B cell (primary cell): ENCODE data around the gene DDX50. TPM values are rescaled to one million over a fixed set of nuclear protein-coding genes. Genes with fewer than 3 reads are reported as not detected.

Experiments used
- ATAC-seq: fragments of 200-7000 bp; cut with Tn5 transposase; one replicate; pipeline ENCODE4 v1.10.0; 2021; ENCODE audit warnings: low read depth, mild to moderate bottlenecking, moderate number of reproducible peaks, moderate library complexity
- CTCF ChIA-PET: fragments of 350-600 bp; sonication (Branson Sonifier 250); formaldehyde crosslinking; loops from one replicate; lab custom pipeline; 2021; ENCODE audit warnings: antibody characterized with exemption, inconsistent platforms; lab: Charles Lee
- POLR2A ChIA-PET: fragments of 350-600 bp; sonication (Branson Sonifier 250); formaldehyde crosslinking; loops from one replicate; lab custom pipeline; 2021; ENCODE audit warnings: antibody characterized with exemption; lab: Charles Lee
- DNase-seq: peaks from one replicate; pipeline ENCODE4 v3.0.0; 2013
- H2AFZ ChIP-seq: 2 replicates; pipeline ENCODE4 v1.6.1; 2012; ENCODE audit warnings: mild to moderate bottlenecking, low read depth, low read length; ENCODE audit not compliant: insufficient read depth, poor library complexity, severe bottlenecking
- H3K27ac ChIP-seq, 2 donors: 1 replicate in 1 of 2; 2 replicates in 1 of 2; pipeline ENCODE4 v1.5.1; 2012 to 2013; ENCODE audit warnings: low read length in 2 of 2, mild to moderate bottlenecking in 2 of 2, moderate library complexity in 1 of 2
- H3K27me3 ChIP-seq, 4 experiments: fragments of 200-600 bp in 1 of 4; sonication (generic) in 1 of 4; replicated peaks in 1 of 4; 1 replicate in 2 of 4; 2 replicates in 2 of 4; pipeline versions ENCODE4 v1.6.1 to v1.7.0; 2013 to 2016; ENCODE audit warnings: low read length in 3 of 4, mild to moderate bottlenecking in 2 of 4, mixed read lengths in 1 of 4, moderate library complexity in 1 of 4; ENCODE audit not compliant: insufficient read depth in 4 of 4, control insufficient read depth in 3 of 4; ENCODE audit errors: control extremely low read depth in 1 of 4
- H3K36me3 ChIP-seq, 2 experiments: replicated peaks in 1 of 2; 1 replicate in 1 of 2; 2 replicates in 1 of 2; pipeline versions ENCODE4 v1.6.1 to v1.7.1; 2013; ENCODE audit warnings: low read length in 1 of 2; ENCODE audit not compliant: insufficient read depth in 2 of 2, control insufficient read depth in 1 of 2; ENCODE audit errors: control extremely low read depth in 1 of 2, extremely low read depth in 1 of 2
- H3K4me1 ChIP-seq, 2 donors: fragments of 200-600 bp in 1 of 2; sonication (generic) in 1 of 2; 1 replicate in 1 of 2; 2 replicates in 1 of 2; pipeline versions ENCODE4 v1.5.1 to v1.6.1; 2013 to 2017; ENCODE audit warnings: low read length in 2 of 2; ENCODE audit not compliant: control insufficient read depth in 2 of 2, insufficient read depth in 2 of 2
- H3K4me2 ChIP-seq: replicated peaks from 2 replicates; pipeline ENCODE3; 2012; ENCODE audit warnings: mild to moderate bottlenecking, low read depth, low read length; ENCODE audit not compliant: poor library complexity, severe bottlenecking
- H3K4me3 ChIP-seq, 5 experiments: fragments of 200-600 bp in 1 of 5; sonication (generic) in 1 of 5; 1 replicate in 3 of 5; 2 replicates in 2 of 5; pipeline versions ENCODE4 v1.5.1 to v1.7.0; 2011 to 2016; ENCODE audit warnings: low read length in 4 of 5, mild to moderate bottlenecking in 4 of 5, low read depth in 2 of 5, control low read depth in 1 of 5, moderate library complexity in 1 of 5; ENCODE audit not compliant: insufficient read depth in 1 of 5; ENCODE audit errors: control extremely low read depth in 1 of 5, extremely low read depth in 1 of 5
- H3K79me2 ChIP-seq: fragments of 200-600 bp; sonication (generic); one replicate; pipeline ENCODE4 v1.6.0; 2016; ENCODE audit warnings: low read length; ENCODE audit not compliant: control insufficient read depth, insufficient read depth
- H3K9ac ChIP-seq: fragments of 200-600 bp; sonication (generic); 2 replicates; pipeline ENCODE4 v1.6.1; 2017; ENCODE audit warnings: mild to moderate bottlenecking, low read length, moderate library complexity
- H3K9me3 ChIP-seq, 3 donors: one replicate each; pipeline versions ENCODE4 v1.6.1 to v1.7.1; 2013; ENCODE audit warnings: low read length in 2 of 3; ENCODE audit not compliant: control insufficient read depth in 2 of 3, insufficient read depth in 1 of 3; ENCODE audit errors: control extremely low read depth in 1 of 3
- H4K20me1 ChIP-seq: 2 replicates; pipeline ENCODE4 v1.6.0; 2012; ENCODE audit warnings: mild to moderate bottlenecking, low read length; ENCODE audit not compliant: insufficient read depth, control insufficient read depth, poor library complexity, severe bottlenecking
- H3K27ac Mint-ChIP-seq: one replicate; pipeline ENCODE4 v1.8.0; 2021; ENCODE audit warnings: mixed read lengths
- H3K27me3 Mint-ChIP-seq: one replicate; pipeline ENCODE4 v1.8.0; 2021; ENCODE audit warnings: mixed read lengths
- H3K4me1 Mint-ChIP-seq: one replicate; pipeline ENCODE4 v1.8.0; 2021; ENCODE audit warnings: mixed read lengths
- H3K4me3 Mint-ChIP-seq: one replicate; pipeline ENCODE4 v1.8.0; 2021; ENCODE audit warnings: mixed read lengths
- H3K9me3 Mint-ChIP-seq: one replicate; pipeline ENCODE4 v1.8.0; 2022; ENCODE audit warnings: mixed read lengths; ENCODE audit not compliant: insufficient read depth
- CTCF ChIP-seq: fragments of 200-600 bp; IDR thresholded peaks from one replicate; pipeline ENCODE4 v1.8.0; 2022; ENCODE audit warnings: antibody characterized with exemption, mild to moderate bottlenecking
- EZH2 ChIP-seq: IDR thresholded peaks from 2 replicates; pipeline ENCODE4 v1.6.1; 2012; ENCODE audit warnings: borderline replicate concordance, low read depth, mild to moderate bottlenecking, moderate library complexity, low read length; ENCODE audit not compliant: insufficient read depth, poor library complexity, severe bottlenecking
- WGBS: methylation state at CpG from one replicate; pipeline ENCODE4 v1.1.5; 2013; ENCODE audit warnings: missing lambda C conversion rate; ENCODE audit not compliant: insufficient coverage; 5-methylcytosine and 5-hydroxymethylcytosine counted together
- intact Hi-C: fragments of 100-400 bp; cut with micrococcal nuclease; formaldehyde crosslinking; loops from one replicate; pipeline ENCODE4 v1.10.0; 2022
- polyA plus RNA-seq: library from polyadenylated mRNA; depleted of rRNA; stranded (reverse); fragments of >200 nt; gene quantifications from 2 replicates; pipeline ENCODE4 v1.2.3, GENCODE V29; 2012
- total RNA-seq, 2 donors: library from RNA; stranded (reverse); fragments of 120-200 nt in 1 of 2; gene quantifications; 1 replicate in 1 of 2; 2 replicates in 1 of 2; pipeline versions ENCODE4 v1.2.3 to v1.2.4, GENCODE V29; 2013 to 2022

DDX50 gene
- total and polyA plus RNA-seq, 2 donors (not counting 1 experiment from before 2014, with no cell fraction given): 15.6 to 39.3 TPM

GRCh38 chr10:68955832-68956532 is 54.9 kb downstream of the DDX50 start, which contains the start of gene DDX21:
DDX21 (plus strand) TSS chr10:68956170; CDS start chr10:68956226, 56 bp downstream.
- intact Hi-C loops: loop anchor here (1.0 to 10.0 kb wide), 10 partner anchors 32 to 879 kb away; partner anchors contain the start of genes CCAR1, HERC4, KIFBP and RUFY2

More at GRCh38 chr10:68955832-68956532, 54.9 kb downstream of the DDX50 start, which contains the start of gene DDX21:
- H3K36me3 ChIP-seq: peaks cover 0 to 11% of the 10 kb centered on the region in 2 experiments
- Mint-ChIP-seq H3K4me1 (peaks cover 34% of the 10 kb centered on the region), H3K4me3 (peak within 1 kb of the TSS; percentile 94), H3K9me3 (no peaks in the 10 kb centered on the region), H3K27me3 (no peaks in the 10 kb centered on the region), H3K27ac (peak within 1 kb of the TSS; percentile 95)
- ChIA-PET POLR2A (interaction anchor here (0.7 to 3.1 kb wide), 6 partner anchors 17 to 624 kb away, joined by 3 to 11 read pairs (median 4); partner anchors contain the start of genes DDX50, HNRNPH3 and SUPV3L1), CTCF (interaction anchor here (0.5 to 3.1 kb wide), 19 partner anchors 12 to 452 kb away, joined by 3 to 47 read pairs (median 3); no protein-coding TSS in a partner anchor)
- peaks cover 21% of the 10 kb centered on the region for H4K20me1 ChIP-seq
- H3K27me3 ChIP-seq: no peaks in the 10 kb centered on the region
- peak within 1 kb of the TSS; percentile 99 for H3K9ac ChIP-seq
- H3K4me3 ChIP-seq: peak within 1 kb of the TSS; percentile 92 to 99 (median 95)
- TF ChIP-seq EZH2 (no peak), CTCF (peak; percentile 88)
- H3K27ac ChIP-seq: peak within 1 kb of the TSS; percentile 97 to 99
- no peaks in the 10 kb centered on the region for H3K9me3 ChIP-seq
- under 1% methylated on average over 53 of the region's 53 CpGs for WGBS
- peak within 1 kb of the TSS; percentile 90 for H2AFZ ChIP-seq
- DNase-seq: peak; percentile 93
- ATAC-seq: peak; percentile 82
- peaks cover 7 to 32% of the 10 kb centered on the region in 2 donors for H3K4me1 ChIP-seq
- peaks cover 54% of the 10 kb centered on the region for H3K79me2 ChIP-seq
- H3K4me2 ChIP-seq: peak within 1 kb of the TSS; percentile 87
